ENCODE results near the gene BIRC2. TPM values are rescaled to one million over a fixed set of nuclear protein-coding genes. Genes with fewer than 3 reads are reported as not detected.
A peak's percentile ranks its signal among the peaks of the same experiment; 100 is the strongest.

Gene BIRC2
- total RNA-seq, 2 experiments from 2014 or later = 107 to 109 TPM

GRCh38 chr11:102414559-102414958, 67.5 kb downstream of the BIRC2 start:
- Histone ChIP-seq H3K27me3 (ENCODE audit: control insufficient read depth in 1 of 2, insufficient read depth in 2 of 2, low read length in 2 of 2) (no peaks in the 10 kb centered on the region), H3K27ac (ENCODE audit: low read depth in 1 of 2, low read length in 2 of 2) (peak overlapping the region in 1 of 2 donors; percentile 43), H3K4me3 (ENCODE audit: low read length) (peak overlapping the region; percentile 19), H3K9me3 (ENCODE audit: control insufficient read depth in 1 of 2, insufficient read depth in 1 of 2, low read length in 2 of 2) (peaks cover 0 to 5% of the 10 kb centered on the region in 2 experiments), H3K36me3 (ENCODE audit: insufficient read depth, low read length) (peaks cover 29% of the 10 kb centered on the region), H3K4me1 (ENCODE audit: insufficient read depth, low read length) (peaks cover 56% of the 10 kb centered on the region)
- ATAC-seq (ENCODE audit: poor library complexity) (no peak), DNase-seq (no peak)
- ChIA-PET CTCF (interaction anchor here (0.7 to 1.7 kb wide), 3 partner anchors 24 to 73 kb away, joined by 4 read pairs; no protein-coding TSS in a partner anchor), POLR2A (interaction anchor here (0.7 to 3.5 kb wide), 3 partner anchors 9 to 120 kb away, joined by 3 to 16 read pairs (median 4); no protein-coding TSS in a partner anchor)
- TF ChIP-seq, protein P1, sequence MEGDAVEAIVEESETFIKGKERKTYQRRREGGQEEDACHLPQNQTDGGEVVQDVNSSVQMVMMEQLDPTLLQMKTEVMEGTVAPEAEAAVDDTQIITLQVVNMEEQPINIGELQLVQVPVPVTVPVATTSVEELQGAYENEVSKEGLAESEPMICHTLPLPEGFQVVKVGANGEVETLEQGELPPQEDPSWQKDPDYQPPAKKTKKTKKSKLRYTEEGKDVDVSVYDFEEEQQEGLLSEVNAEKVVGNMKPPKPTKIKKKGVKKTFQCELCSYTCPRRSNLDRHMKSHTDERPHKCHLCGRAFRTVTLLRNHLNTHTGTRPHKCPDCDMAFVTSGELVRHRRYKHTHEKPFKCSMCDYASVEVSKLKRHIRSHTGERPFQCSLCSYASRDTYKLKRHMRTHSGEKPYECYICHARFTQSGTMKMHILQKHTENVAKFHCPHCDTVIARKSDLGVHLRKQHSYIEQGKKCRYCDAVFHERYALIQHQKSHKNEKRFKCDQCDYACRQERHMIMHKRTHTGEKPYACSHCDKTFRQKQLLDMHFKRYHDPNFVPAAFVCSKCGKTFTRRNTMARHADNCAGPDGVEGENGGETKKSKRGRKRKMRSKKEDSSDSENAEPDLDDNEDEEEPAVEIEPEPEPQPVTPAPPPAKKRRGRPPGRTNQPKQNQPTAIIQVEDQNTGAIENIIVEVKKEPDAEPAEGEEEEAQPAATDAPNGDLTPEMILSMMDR (IDR thresholded peaks at IDR 0.05) = no peak
- H3K4me1 Mint-ChIP-seq (ENCODE audit: low read depth) = peaks cover 94% of the 10 kb centered on the region
- H3K27me3 Mint-ChIP-seq = no peaks in the 10 kb centered on the region
- no peaks in the 10 kb centered on the region for H3K9me3 Mint-ChIP-seq
- intact Hi-C loops (cut with DNase I, micrococcal nuclease) = loop anchor here in 1 of 2 experiments (2.0 kb wide), 1 partner anchor 36 kb away; no protein-coding TSS in a partner anchor
- peak overlapping the region; percentile 74 for H3K4me3 Mint-ChIP-seq
- H3K36me3 Mint-ChIP-seq (ENCODE audit: low read depth) = peaks cover 62% of the 10 kb centered on the region
- H3K27ac Mint-ChIP-seq = peak overlapping the region; percentile 81

GRCh38 chr11:102415304-102415916, 68.4 kb downstream of the BIRC2 start:
- H3K27me3 ChIP-seq (ENCODE audit: control insufficient read depth in 1 of 2, insufficient read depth in 2 of 2, low read length in 2 of 2) = no peaks in the 10 kb centered on the region
- CTCF ChIA-PET = interaction anchor here (1.0 to 1.4 kb wide), 5 partner anchors 8 to 121 kb away, joined by 3 to 6 read pairs (median 4); no protein-coding TSS in a partner anchor
- Mint-ChIP-seq H3K9me3 (no peaks in the 10 kb centered on the region), H3K36me3 (ENCODE audit: low read depth) (peaks cover 56% of the 10 kb centered on the region), H3K27me3 (no peaks in the 10 kb centered on the region), H3K4me1 (ENCODE audit: low read depth) (peaks cover 97% of the 10 kb centered on the region), H3K4me3 (peak overlapping the region; percentile 74), H3K27ac (peak overlapping the region; percentile 81)
- H3K9me3 ChIP-seq (ENCODE audit: control insufficient read depth in 1 of 2, insufficient read depth in 1 of 2, low read length in 2 of 2) = peaks cover 0 to 5% of the 10 kb centered on the region in 2 experiments
- TF ChIP-seq, protein P1 (IDR thresholded peaks at IDR 0.05) = no peak
- H3K27ac ChIP-seq (ENCODE audit: low read depth in 1 of 2, low read length in 2 of 2) = peak overlapping the region; percentile 43 to 59
- peaks cover 59% of the 10 kb centered on the region for H3K4me1 ChIP-seq (ENCODE audit: insufficient read depth, low read length)
- ATAC-seq (ENCODE audit: poor library complexity) = peak; percentile 59
- peak in 2 of 14 experiments; percentile 27 to 61 for DNase-seq
- intact Hi-C loops (cut with DNase I, micrococcal nuclease) = loop anchor here in 1 of 2 experiments (2.0 kb wide), 1 partner anchor 35 kb away; no protein-coding TSS in a partner anchor
- H3K4me3 ChIP-seq (ENCODE audit: low read length) = peak overlapping the region; percentile 19
- POLR2A ChIA-PET = interaction anchor here (0.7 to 3.5 kb wide), 5 partner anchors 11 to 36 kb away, joined by 3 to 16 read pairs (median 5); no protein-coding TSS in a partner anchor
- peaks cover 23% of the 10 kb centered on the region for H3K36me3 ChIP-seq (ENCODE audit: insufficient read depth, low read length)

DNA sequence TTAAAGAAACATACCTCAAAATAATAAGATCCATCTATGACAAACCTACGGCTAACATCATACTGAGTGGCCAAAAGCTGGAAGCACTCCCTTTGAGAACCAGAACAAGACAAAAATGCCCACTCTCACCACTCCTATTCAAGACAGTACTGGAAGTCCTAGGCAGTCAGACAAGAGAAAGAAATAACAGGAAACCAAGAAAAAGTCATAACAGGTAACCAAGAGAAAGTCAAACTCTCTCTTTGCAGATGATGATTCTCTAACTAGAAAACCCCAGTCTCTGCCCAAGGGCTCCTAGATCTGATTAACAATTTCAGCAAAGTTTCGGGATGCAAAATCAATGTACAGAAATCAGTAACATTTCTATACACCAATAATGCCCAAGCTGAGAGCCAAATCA, 70.0 kb downstream of the BIRC2 start:
- ATAC-seq (ENCODE audit: poor library complexity) (peak; percentile 27), DNase-seq (peak in 3 of 14 experiments; percentile 36 to 50 (median 45))
- Mint-ChIP-seq H3K9me3 (no peaks in the 10 kb centered on the region), H3K4me1 (ENCODE audit: low read depth) (peaks cover 97% of the 10 kb centered on the region), H3K27ac (peak overlapping the region; percentile 81), H3K4me3 (peak overlapping the region; percentile 84), H3K36me3 (ENCODE audit: low read depth) (peaks cover 51% of the 10 kb centered on the region), H3K27me3 (no peaks in the 10 kb centered on the region)
- H3K27me3 ChIP-seq (ENCODE audit: control insufficient read depth in 1 of 2, insufficient read depth in 2 of 2, low read length in 2 of 2) = no peaks in the 10 kb centered on the region
- peak overlapping the region; percentile 29 for H3K4me3 ChIP-seq (ENCODE audit: low read length)
- intact Hi-C loops (cut with DNase I, micrococcal nuclease) = loop anchor here in 1 of 2 experiments (2.0 kb wide), 1 partner anchor 14 kb away; no protein-coding TSS in a partner anchor
- H3K9me3 ChIP-seq (ENCODE audit: control insufficient read depth in 1 of 2, insufficient read depth in 1 of 2, low read length in 2 of 2) = peaks cover 0 to 5% of the 10 kb centered on the region in 2 experiments
- H3K4me1 ChIP-seq (ENCODE audit: insufficient read depth, low read length) = peaks cover 59% of the 10 kb centered on the region
- H3K27ac ChIP-seq (ENCODE audit: low read depth in 1 of 2, low read length in 2 of 2) = peak overlapping the region; percentile 43 to 59
- peaks cover 14% of the 10 kb centered on the region for H3K36me3 ChIP-seq (ENCODE audit: insufficient read depth, low read length)
- TF ChIP-seq, protein P1 (IDR thresholded peaks at IDR 0.05) = no peak
- ChIA-PET CTCF (interaction anchor here (1.3 to 1.8 kb wide), 4 partner anchors 10 to 35 kb away, joined by 3 to 4 read pairs (median 4); no protein-coding TSS in a partner anchor), POLR2A (interaction anchor here (0.6 to 2.1 kb wide), 5 partner anchors 9 to 35 kb away, joined by 3 to 7 read pairs (median 5); no protein-coding TSS in a partner anchor)
